Measurements from ENCODE around the gene LRRFIP1. TPM values are rescaled to one million over a fixed set of nuclear protein-coding genes. Genes with fewer than 3 reads are reported as not detected.

Gene LRRFIP1
- total RNA-seq, 2 experiments from 2014 or later, result 157 to 161 TPM

DNA sequence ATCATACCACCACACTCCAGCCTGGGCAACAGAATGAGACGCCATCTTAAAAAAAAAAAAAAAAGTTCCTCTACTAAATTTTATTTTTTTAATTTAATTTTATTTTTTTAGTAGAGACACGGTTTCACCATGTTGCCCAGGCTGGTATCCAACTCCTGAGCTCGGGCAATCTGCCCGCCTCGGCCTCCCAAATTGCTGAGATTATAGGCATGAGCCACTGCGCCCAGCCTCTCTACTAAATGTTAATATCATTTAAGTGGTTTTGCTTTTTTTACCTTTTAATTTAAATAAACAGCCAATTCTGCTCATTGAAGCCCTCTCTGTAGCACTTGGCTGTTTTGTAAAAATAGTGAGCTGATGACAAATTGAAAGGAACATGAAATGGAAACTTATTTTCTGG, 46.1 kb upstream of the LRRFIP1 start:
- peaks cover under 1% of the 10 kb centered on the region for H3K27me3 Mint-ChIP-seq
- H3K9me3 Mint-ChIP-seq, result no peaks in the 10 kb centered on the region
- POLR2A ChIA-PET, result interaction anchor here (1.0 kb wide), 1 partner anchor 92 kb away, joined by 4 read pairs; no protein-coding TSS in a partner anchor
- H3K9me3 ChIP-seq (ENCODE audit: control insufficient read depth in 1 of 2, insufficient read depth in 1 of 2, low read length in 2 of 2), result no peaks in the 10 kb centered on the region
- no peak overlapping the region for H3K4me3 ChIP-seq (ENCODE audit: low read length)
- no peaks in the 10 kb centered on the region for H3K36me3 ChIP-seq (ENCODE audit: insufficient read depth, low read length)
- intact Hi-C loops (cut with DNase I, micrococcal nuclease), result loop anchor here (1.0 to 5.0 kb wide), 5 partner anchors 91 to 164 kb away; no protein-coding TSS in a partner anchor
- no peak overlapping the region for H3K27ac ChIP-seq (ENCODE audit: low read depth in 1 of 2, low read length in 2 of 2)
- peaks cover 4% of the 10 kb centered on the region for H3K4me1 Mint-ChIP-seq (ENCODE audit: low read depth)
- ATAC-seq (ENCODE audit: poor library complexity), result no peak
- no peaks in the 10 kb centered on the region for H3K36me3 Mint-ChIP-seq (ENCODE audit: low read depth)
- no peak overlapping the region for H3K4me3 Mint-ChIP-seq
- peaks cover 7% of the 10 kb centered on the region for H3K4me1 ChIP-seq (ENCODE audit: insufficient read depth, low read length)
- TF ChIP-seq, protein P1, sequence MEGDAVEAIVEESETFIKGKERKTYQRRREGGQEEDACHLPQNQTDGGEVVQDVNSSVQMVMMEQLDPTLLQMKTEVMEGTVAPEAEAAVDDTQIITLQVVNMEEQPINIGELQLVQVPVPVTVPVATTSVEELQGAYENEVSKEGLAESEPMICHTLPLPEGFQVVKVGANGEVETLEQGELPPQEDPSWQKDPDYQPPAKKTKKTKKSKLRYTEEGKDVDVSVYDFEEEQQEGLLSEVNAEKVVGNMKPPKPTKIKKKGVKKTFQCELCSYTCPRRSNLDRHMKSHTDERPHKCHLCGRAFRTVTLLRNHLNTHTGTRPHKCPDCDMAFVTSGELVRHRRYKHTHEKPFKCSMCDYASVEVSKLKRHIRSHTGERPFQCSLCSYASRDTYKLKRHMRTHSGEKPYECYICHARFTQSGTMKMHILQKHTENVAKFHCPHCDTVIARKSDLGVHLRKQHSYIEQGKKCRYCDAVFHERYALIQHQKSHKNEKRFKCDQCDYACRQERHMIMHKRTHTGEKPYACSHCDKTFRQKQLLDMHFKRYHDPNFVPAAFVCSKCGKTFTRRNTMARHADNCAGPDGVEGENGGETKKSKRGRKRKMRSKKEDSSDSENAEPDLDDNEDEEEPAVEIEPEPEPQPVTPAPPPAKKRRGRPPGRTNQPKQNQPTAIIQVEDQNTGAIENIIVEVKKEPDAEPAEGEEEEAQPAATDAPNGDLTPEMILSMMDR (IDR thresholded peaks at IDR 0.05), result no peak
- CTCF ChIA-PET, result interaction anchor here (0.6 to 1.9 kb wide), 9 partner anchors 9 to 164 kb away, joined by 3 to 10 read pairs (median 3); no protein-coding TSS in a partner anchor
- H3K27me3 ChIP-seq (ENCODE audit: control insufficient read depth in 1 of 2, insufficient read depth in 2 of 2, low read length in 2 of 2), result no peaks in the 10 kb centered on the region
- DNase-seq, result no peak
- H3K27ac Mint-ChIP-seq, result no peak overlapping the region

DNA sequence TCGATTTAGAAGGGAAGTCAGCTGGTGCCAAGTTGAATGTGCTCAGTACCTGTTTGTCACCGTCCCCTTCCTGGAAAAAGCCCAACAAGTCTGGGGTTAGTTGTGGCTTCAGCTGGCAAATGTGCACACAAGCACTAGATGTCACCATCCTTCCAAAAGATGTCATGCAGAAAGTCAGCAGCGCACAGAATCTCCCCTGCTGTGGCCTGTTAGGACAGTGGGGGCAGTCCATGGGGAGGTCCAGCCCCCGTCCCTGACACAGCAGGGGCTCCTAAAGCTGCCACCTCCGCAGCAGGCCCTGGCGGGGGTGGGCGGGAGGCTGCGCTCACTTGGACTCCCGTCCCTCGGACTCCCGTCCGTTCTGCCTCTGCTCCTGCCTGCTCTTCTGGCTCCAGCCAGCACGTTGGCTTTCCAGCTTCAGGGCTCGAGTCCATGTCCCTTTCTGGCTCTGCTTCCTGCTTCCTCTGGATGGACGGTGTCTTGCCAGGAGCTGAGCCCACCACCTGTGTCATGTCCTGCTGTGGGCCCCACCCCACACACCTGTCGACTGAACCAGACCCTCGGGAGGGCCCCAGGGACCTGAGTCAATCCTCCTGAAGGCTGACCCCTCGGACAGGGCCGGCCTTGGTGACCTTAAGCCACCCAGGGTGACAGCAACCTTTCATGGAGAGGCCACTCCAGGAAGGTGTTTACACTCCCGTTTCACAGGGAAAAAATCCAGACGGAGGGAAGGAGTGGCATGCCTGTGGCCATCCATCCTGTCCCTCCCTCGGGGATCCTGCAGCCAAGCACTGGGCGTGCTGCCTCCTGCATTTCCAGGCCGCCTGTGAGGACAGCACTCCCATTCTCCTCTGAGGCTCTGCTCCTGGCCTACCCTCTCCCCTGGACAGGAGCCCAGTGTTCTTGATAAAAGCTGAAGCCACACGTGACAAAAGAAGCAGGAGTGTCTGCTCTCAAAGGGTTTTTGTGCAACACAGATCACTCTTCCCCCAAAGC, 45.3 kb upstream of the LRRFIP1 start:
- Histone ChIP-seq H3K9me3 (ENCODE audit: control insufficient read depth in 1 of 2, insufficient read depth in 1 of 2, low read length in 2 of 2) (no peaks in the 10 kb centered on the region), H3K36me3 (ENCODE audit: insufficient read depth, low read length) (no peaks in the 10 kb centered on the region), H3K27ac (ENCODE audit: low read depth in 1 of 2, low read length in 2 of 2) (no peak overlapping the region), H3K27me3 (ENCODE audit: control insufficient read depth in 1 of 2, insufficient read depth in 2 of 2, low read length in 2 of 2) (no peaks in the 10 kb centered on the region), H3K4me1 (ENCODE audit: insufficient read depth, low read length) (peaks cover 7% of the 10 kb centered on the region), H3K4me3 (ENCODE audit: low read length) (no peak overlapping the region)
- ATAC-seq (ENCODE audit: poor library complexity) (peak; percentile 94), DNase-seq (peak in 11 of 14 experiments; percentile 18 to 73 (median 45))
- Mint-ChIP-seq H3K27me3 (no peaks in the 10 kb centered on the region), H3K4me3 (no peak overlapping the region), H3K9me3 (no peaks in the 10 kb centered on the region), H3K36me3 (ENCODE audit: low read depth) (no peaks in the 10 kb centered on the region), H3K27ac (no peak overlapping the region), H3K4me1 (ENCODE audit: low read depth) (peaks cover 4% of the 10 kb centered on the region)
- TF ChIP-seq, protein P1 (IDR thresholded peaks at IDR 0.05), result peak; percentile 38
- ChIA-PET CTCF (interaction anchor here (0.6 to 1.9 kb wide), 10 partner anchors 10 to 163 kb away, joined by 3 to 10 read pairs (median 3); no protein-coding TSS in a partner anchor), POLR2A (interaction anchor here (1.0 kb wide), 1 partner anchor 92 kb away, joined by 4 read pairs; no protein-coding TSS in a partner anchor)
- intact Hi-C loops (cut with DNase I, micrococcal nuclease), result loop anchor here (1.0 to 5.0 kb wide), 5 partner anchors 90 to 163 kb away; no protein-coding TSS in a partner anchor

DNA sequence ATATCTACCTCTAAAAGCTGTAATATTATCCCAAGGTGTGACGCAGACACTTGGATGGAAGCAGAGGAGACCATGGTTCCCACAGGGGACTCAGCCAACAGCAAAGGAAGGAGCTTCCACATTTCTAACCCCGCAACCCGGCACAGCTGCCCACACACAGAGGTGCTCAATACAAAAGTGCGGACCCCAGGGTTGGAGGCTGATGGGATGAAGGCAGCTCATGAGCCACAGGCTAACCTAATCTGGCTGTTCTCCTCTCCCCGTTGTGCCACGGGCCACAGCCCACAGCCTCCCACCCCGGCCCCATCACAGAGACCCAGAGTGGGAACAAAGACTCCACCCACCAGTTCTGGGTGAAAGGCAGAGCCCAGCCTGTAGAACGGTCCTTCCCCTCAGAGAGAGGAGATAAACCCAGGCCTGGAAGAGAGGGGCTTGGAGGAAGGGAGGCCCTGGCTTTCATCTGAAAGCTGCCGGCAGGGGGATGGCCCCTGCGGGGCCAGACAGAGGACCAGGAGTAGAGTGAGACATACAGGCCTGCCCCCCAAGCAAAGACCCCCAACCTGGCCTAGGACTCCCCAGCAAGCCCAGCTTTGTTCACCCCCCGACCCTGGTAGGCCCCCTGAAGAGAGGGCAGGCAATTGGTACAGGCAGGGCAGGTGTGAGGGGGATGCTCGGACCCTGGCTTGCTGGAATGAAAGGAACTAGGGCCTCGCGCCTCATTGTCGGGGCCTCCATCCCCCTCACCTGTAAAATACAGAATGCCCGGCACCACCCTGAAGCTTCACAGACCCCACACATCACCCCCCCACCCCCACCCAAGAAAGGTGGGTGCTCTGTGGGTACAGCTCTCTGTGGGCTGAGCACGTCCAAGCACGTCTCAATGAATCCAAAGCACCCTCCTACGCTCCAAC, 43.7 kb upstream of the LRRFIP1 start:
- Histone ChIP-seq H3K4me1 (ENCODE audit: insufficient read depth, low read length) (peaks cover 7% of the 10 kb centered on the region), H3K36me3 (ENCODE audit: insufficient read depth, low read length) (no peaks in the 10 kb centered on the region), H3K27ac (ENCODE audit: low read depth in 1 of 2, low read length in 2 of 2) (no peak overlapping the region), H3K4me3 (ENCODE audit: low read length) (no peak overlapping the region), H3K27me3 (ENCODE audit: control insufficient read depth in 1 of 2, insufficient read depth in 2 of 2, low read length in 2 of 2) (no peaks in the 10 kb centered on the region), H3K9me3 (ENCODE audit: control insufficient read depth in 1 of 2, insufficient read depth in 1 of 2, low read length in 2 of 2) (no peaks in the 10 kb centered on the region)
- H3K36me3 Mint-ChIP-seq (ENCODE audit: low read depth), result no peaks in the 10 kb centered on the region
- no peaks in the 10 kb centered on the region for H3K9me3 Mint-ChIP-seq
- no peaks in the 10 kb centered on the region for H3K27me3 Mint-ChIP-seq
- DNase-seq (no peak), ATAC-seq (ENCODE audit: poor library complexity) (no peak)
- H3K27ac Mint-ChIP-seq, result no peak overlapping the region
- TF ChIP-seq, protein P1 (IDR thresholded peaks at IDR 0.05), result no peak
- peaks cover 4% of the 10 kb centered on the region for H3K4me1 Mint-ChIP-seq (ENCODE audit: low read depth)
- H3K4me3 Mint-ChIP-seq, result no peak overlapping the region
- POLR2A ChIA-PET, result no interaction called here
- intact Hi-C loops (cut with DNase I, micrococcal nuclease), result loop anchor here in 1 of 2 experiments (5.0 kb wide), 1 partner anchor 89 kb away; no protein-coding TSS in a partner anchor
- CTCF ChIA-PET, result interaction anchor here (1.6 kb wide), 1 partner anchor 19 kb away, joined by 4 read pairs; no protein-coding TSS in a partner anchor

All from CD4-positive, alpha-beta T cell (primary cell).